CD8-positive, alpha-beta memory T cell (primary cell): ENCODE data around the gene CDC42BPB. TPM values are rescaled to one million over a fixed set of nuclear protein-coding genes. Genes with fewer than 3 reads are reported as not detected.

Experiments used
- CTCF ChIA-PET: fragments of 350-600 bp; sonication (Branson Sonifier 250); formaldehyde crosslinking; loops from one replicate; lab custom pipeline; 2021; ENCODE audit warnings: antibody characterized with exemption; lab: Charles Lee
- POLR2A ChIA-PET: fragments of 350-600 bp; sonication (Branson Sonifier 250); formaldehyde crosslinking; loops from one replicate; lab custom pipeline; 2021; ENCODE audit warnings: antibody characterized with exemption; lab: Charles Lee
- DNase-seq, 5 donors: peaks; one replicate each; pipeline versions ENCODE4 v3.0.0 to v3.0.0-alpha.2; 2020 to 2022; ENCODE audit warnings: mixed read lengths in 1 of 5
- H3K27ac ChIP-seq: one replicate; pipeline ENCODE4 v1.7.0; 2013; ENCODE audit warnings: low read depth, mild to moderate bottlenecking, low read length, moderate library complexity
- H3K27me3 ChIP-seq: 2 replicates; pipeline ENCODE4 v1.7.0; 2013; ENCODE audit warnings: low read length, mild to moderate bottlenecking; ENCODE audit not compliant: insufficient read depth, poor library complexity, severe bottlenecking
- H3K36me3 ChIP-seq: 2 replicates; pipeline ENCODE4 v1.7.0; 2013; ENCODE audit warnings: mild to moderate bottlenecking, low read length, moderate library complexity; ENCODE audit not compliant: insufficient read depth
- H3K4me1 ChIP-seq: 2 replicates; pipeline ENCODE4 v1.7.0; 2013; ENCODE audit warnings: mild to moderate bottlenecking, low read length, moderate library complexity; ENCODE audit not compliant: insufficient read depth
- H3K4me3 ChIP-seq: 2 replicates; pipeline ENCODE4 v1.7.0; 2013; ENCODE audit warnings: mild to moderate bottlenecking, low read length
- H3K9me3 ChIP-seq: 2 replicates; pipeline ENCODE4 v1.7.0; 2013; ENCODE audit warnings: mild to moderate bottlenecking, low read length
- H3K27ac Mint-ChIP-seq, 8 donors: one replicate each; pipeline ENCODE4 v1.8.0; 2020 to 2021; ENCODE audit warnings: mixed read lengths in 8 of 8, mild to moderate bottlenecking in 6 of 8, inconsistent platforms in 3 of 8, moderate library complexity in 3 of 8
- H3K27me3 Mint-ChIP-seq, 2 donors: one replicate each; pipeline ENCODE4 v1.8.0; 2020 to 2021; ENCODE audit warnings: mixed read lengths in 2 of 2, mild to moderate bottlenecking in 1 of 2, moderate library complexity in 1 of 2
- H3K36me3 Mint-ChIP-seq, 3 donors: one replicate each; pipeline ENCODE4 v1.8.0; 2020 to 2021; ENCODE audit warnings: mixed read lengths in 3 of 3, inconsistent platforms in 1 of 3, mild to moderate bottlenecking in 1 of 3
- H3K4me1 Mint-ChIP-seq, 3 donors: one replicate each; pipeline ENCODE4 v1.8.0; 2020 to 2021; ENCODE audit warnings: mixed read lengths in 3 of 3, inconsistent platforms in 1 of 3, mild to moderate bottlenecking in 1 of 3
- H3K4me3 Mint-ChIP-seq, 7 donors: one replicate each; pipeline ENCODE4 v1.8.0; 2020 to 2021; ENCODE audit warnings: mixed read lengths in 7 of 7, mild to moderate bottlenecking in 6 of 7, moderate library complexity in 4 of 7, inconsistent platforms in 2 of 7
- H3K9me3 Mint-ChIP-seq, 5 donors: one replicate each; pipeline ENCODE4 v1.8.0; 2020 to 2022; ENCODE audit warnings: mixed read lengths in 5 of 5, mild to moderate bottlenecking in 3 of 5, moderate library complexity in 2 of 5, inconsistent platforms in 1 of 5
- polyA plus RNA-seq: library from polyadenylated mRNA; unstranded; fragments of 300-500 nt; fragmentation: Illumina TruSeq; gene quantifications from one replicate; pipeline ENCODE4 v1.2.3, GENCODE V29; 2021
- total RNA-seq, 2 experiments: library from RNA; stranded (reverse); gene quantifications; one replicate each; pipeline ENCODE4 v1.2.3, GENCODE V29; 2021

Gene CDC42BPB
- total and polyA plus RNA-seq, 3 experiments from 2014 or later, result 0.32 to 2.9 (median 1.6) TPM

GRCh38 chr14:103020271-103021170 is 36.8 kb downstream of the CDC42BPB start:
- no peak overlapping the region for H3K4me3 Mint-ChIP-seq
- CTCF ChIA-PET, result interaction anchor here (1.3 kb wide), 1 partner anchor 84 kb away, joined by 4 read pairs; no protein-coding TSS in a partner anchor
- H3K27me3 Mint-ChIP-seq, result peaks cover 27 to 66% of the 10 kb centered on the region in 2 donors
- no peak overlapping the region for H3K27ac Mint-ChIP-seq
- no peak overlapping the region for H3K4me3 ChIP-seq
- POLR2A ChIA-PET, result no interaction called here
- no peaks in the 10 kb centered on the region for H3K9me3 Mint-ChIP-seq
- no peaks in the 10 kb centered on the region for H3K9me3 ChIP-seq
- H3K36me3 Mint-ChIP-seq, result peaks cover 0 to 4% (median 3%) of the 10 kb centered on the region in 3 donors
- H3K4me1 ChIP-seq, result no peaks in the 10 kb centered on the region
- DNase-seq, result no peak
- no peaks in the 10 kb centered on the region for H3K4me1 Mint-ChIP-seq
- no peak overlapping the region for H3K27ac ChIP-seq
- no peaks in the 10 kb centered on the region for H3K27me3 ChIP-seq
- H3K36me3 ChIP-seq, result no peaks in the 10 kb centered on the region

GRCh38 chr14:103019826-103020225 is 37.5 kb downstream of the CDC42BPB start:
- Histone ChIP-seq H3K36me3 (no peaks in the 10 kb centered on the region), H3K4me3 (no peak overlapping the region), H3K27me3 (no peaks in the 10 kb centered on the region), H3K27ac (no peak overlapping the region), H3K9me3 (no peaks in the 10 kb centered on the region), H3K4me1 (no peaks in the 10 kb centered on the region)
- H3K36me3 Mint-ChIP-seq, result peaks cover 0 to 2% (median 0%) of the 10 kb centered on the region in 3 donors
- H3K9me3 Mint-ChIP-seq, result no peaks in the 10 kb centered on the region
- H3K27me3 Mint-ChIP-seq, result peaks cover 25 to 69% of the 10 kb centered on the region in 2 donors
- H3K4me1 Mint-ChIP-seq, result peaks cover under 1 to 3% (median 2%) of the 10 kb centered on the region in 3 donors
- CTCF ChIA-PET, result interaction anchor here (1.3 kb wide), 1 partner anchor 85 kb away, joined by 4 read pairs; no protein-coding TSS in a partner anchor
- DNase-seq, result no peak
- no peak overlapping the region for H3K27ac Mint-ChIP-seq
- no peak overlapping the region for H3K4me3 Mint-ChIP-seq
- POLR2A ChIA-PET, result no interaction called here

GRCh38 chr14:103019236-103019635 is 38.1 kb downstream of the CDC42BPB start:
- Histone ChIP-seq H3K27me3 (no peaks in the 10 kb centered on the region), H3K36me3 (no peaks in the 10 kb centered on the region), H3K4me1 (no peaks in the 10 kb centered on the region), H3K4me3 (no peak overlapping the region), H3K27ac (no peak overlapping the region), H3K9me3 (no peaks in the 10 kb centered on the region)
- Mint-ChIP-seq H3K4me1 (peaks cover 1 to 8% (median 4%) of the 10 kb centered on the region in 3 donors), H3K27ac (no peak overlapping the region), H3K27me3 (peaks cover 25 to 69% of the 10 kb centered on the region in 2 donors), H3K4me3 (no peak overlapping the region), H3K36me3 (peaks cover 0 to 2% (median 0%) of the 10 kb centered on the region in 3 donors), H3K9me3 (no peaks in the 10 kb centered on the region)
- ChIA-PET CTCF (no interaction called here), POLR2A (no interaction called here)
- no peak for DNase-seq

- no peak overlapping the region for H3K27ac Mint-ChIP-seq
- no peaks in the 10 kb centered on the region for H3K4me1 ChIP-seq
- DNase-seq, result no peak
- H3K4me3 Mint-ChIP-seq, result no peak overlapping the region
- no peak overlapping the region for H3K4me3 ChIP-seq
- H3K27ac ChIP-seq, result no peak overlapping the region
- peaks cover 0 to 2% (median 0%) of the 10 kb centered on the region in 3 donors for H3K36me3 Mint-ChIP-seq
- no peaks in the 10 kb centered on the region for H3K9me3 Mint-ChIP-seq
- no peaks in the 10 kb centered on the region for H3K36me3 ChIP-seq
- POLR2A ChIA-PET, result no interaction called here
- no peaks in the 10 kb centered on the region for H3K9me3 ChIP-seq
- CTCF ChIA-PET, result no interaction called here
- H3K27me3 ChIP-seq, result no peaks in the 10 kb centered on the region
- H3K4me1 Mint-ChIP-seq, result peaks cover 1 to 8% (median 4%) of the 10 kb centered on the region in 3 donors
- peaks cover 14 to 50% of the 10 kb centered on the region in 2 donors for H3K27me3 Mint-ChIP-seq
Measured at GRCh38 chr14:103016594-103016993, 40.8 kb downstream of the CDC42BPB start.

- Mint-ChIP-seq H3K27me3 (peaks cover 14 to 48% of the 10 kb centered on the region in 2 donors), H3K36me3 (peaks cover 0 to 2% (median 0%) of the 10 kb centered on the region in 3 donors), H3K4me3 (no peak overlapping the region), H3K27ac (no peak overlapping the region), H3K4me1 (peaks cover 1 to 8% (median 4%) of the 10 kb centered on the region in 3 donors), H3K9me3 (no peaks in the 10 kb centered on the region)
- Histone ChIP-seq H3K4me1 (no peaks in the 10 kb centered on the region), H3K4me3 (no peak overlapping the region), H3K9me3 (no peaks in the 10 kb centered on the region), H3K27me3 (no peaks in the 10 kb centered on the region), H3K36me3 (no peaks in the 10 kb centered on the region), H3K27ac (no peak overlapping the region)
- CTCF ChIA-PET, result no interaction called here
- POLR2A ChIA-PET, result no interaction called here
- DNase-seq, result no peak
Measured at GRCh38 chr14:103016071-103016470, 41.3 kb downstream of the CDC42BPB start.

GRCh38 chr14:103015426-103015825 is 41.9 kb downstream of the CDC42BPB start:
- ChIA-PET POLR2A (no interaction called here), CTCF (no interaction called here)
- no peaks in the 10 kb centered on the region for H3K27me3 ChIP-seq
- Mint-ChIP-seq H3K27ac (peak overlapping the region in 2 of 8 donors; percentile 11 to 56), H3K36me3 (peaks cover 0 to 2% (median 0%) of the 10 kb centered on the region in 3 donors), H3K9me3 (no peaks in the 10 kb centered on the region), H3K4me3 (no peak overlapping the region), H3K27me3 (peaks cover 9 to 42% of the 10 kb centered on the region in 2 donors), H3K4me1 (peaks cover 1 to 8% (median 4%) of the 10 kb centered on the region in 3 donors)
- no peaks in the 10 kb centered on the region for H3K4me1 ChIP-seq
- no peak overlapping the region for H3K27ac ChIP-seq
- no peak overlapping the region for H3K4me3 ChIP-seq
- H3K36me3 ChIP-seq, result no peaks in the 10 kb centered on the region
- no peak for DNase-seq
- H3K9me3 ChIP-seq, result no peaks in the 10 kb centered on the region

- Histone ChIP-seq H3K27ac (no peak overlapping the region), H3K4me3 (no peak overlapping the region), H3K27me3 (no peaks in the 10 kb centered on the region), H3K4me1 (no peaks in the 10 kb centered on the region), H3K36me3 (no peaks in the 10 kb centered on the region), H3K9me3 (no peaks in the 10 kb centered on the region)
- Mint-ChIP-seq H3K27ac (peak overlapping the region in 1 of 8 donors; percentile 46), H3K4me1 (peaks cover 1 to 8% (median 4%) of the 10 kb centered on the region in 3 donors), H3K36me3 (peaks cover 0 to under 1% (median 0%) of the 10 kb centered on the region in 3 donors), H3K27me3 (peaks cover 8 to 38% of the 10 kb centered on the region in 2 donors), H3K9me3 (no peaks in the 10 kb centered on the region), H3K4me3 (no peak overlapping the region)
- no peak for DNase-seq
- POLR2A ChIA-PET, result no interaction called here
- CTCF ChIA-PET, result no interaction called here
Measured at GRCh38 chr14:103014466-103015228, 42.7 kb downstream of the CDC42BPB start.
